ENCODE measurements around the gene PLA2G1B. TPM values are rescaled to one million over a fixed set of nuclear protein-coding genes. Genes with fewer than 3 reads are reported as not detected.

The PLA2G1B gene
- total RNA-seq, 2 experiments from 2014 or later, result 0.99 TPM; not detected in 1

DNA sequence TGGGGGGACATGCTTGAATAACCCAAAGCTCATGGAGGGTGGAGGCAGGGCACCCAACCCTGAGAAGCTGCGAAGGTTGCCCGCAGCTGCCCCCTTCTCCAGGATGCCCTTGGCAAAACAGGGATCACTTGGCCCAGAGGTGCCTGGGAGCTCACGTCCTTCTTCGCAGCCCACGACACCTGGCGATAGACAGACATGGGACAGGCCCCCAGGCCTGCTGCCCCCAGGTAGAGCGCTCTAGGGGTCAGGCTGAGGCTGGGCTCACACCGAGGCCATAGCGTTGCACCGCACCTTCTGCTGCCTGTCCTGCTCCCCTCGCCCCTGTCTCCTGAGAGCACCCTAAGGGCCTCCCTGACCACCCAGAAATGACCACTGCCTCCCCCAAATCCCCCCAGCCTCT is 20.2 kb upstream of the PLA2G1B start:
- intact Hi-C loops (cut with micrococcal nuclease), result no loop called here
- H3K27ac Mint-ChIP-seq, result no peak overlapping the region
- H3K9me3 Mint-ChIP-seq, result no peaks in the 10 kb centered on the region
- POLR2A ChIA-PET, result no interaction called here
- TF ChIP-seq, protein P1, sequence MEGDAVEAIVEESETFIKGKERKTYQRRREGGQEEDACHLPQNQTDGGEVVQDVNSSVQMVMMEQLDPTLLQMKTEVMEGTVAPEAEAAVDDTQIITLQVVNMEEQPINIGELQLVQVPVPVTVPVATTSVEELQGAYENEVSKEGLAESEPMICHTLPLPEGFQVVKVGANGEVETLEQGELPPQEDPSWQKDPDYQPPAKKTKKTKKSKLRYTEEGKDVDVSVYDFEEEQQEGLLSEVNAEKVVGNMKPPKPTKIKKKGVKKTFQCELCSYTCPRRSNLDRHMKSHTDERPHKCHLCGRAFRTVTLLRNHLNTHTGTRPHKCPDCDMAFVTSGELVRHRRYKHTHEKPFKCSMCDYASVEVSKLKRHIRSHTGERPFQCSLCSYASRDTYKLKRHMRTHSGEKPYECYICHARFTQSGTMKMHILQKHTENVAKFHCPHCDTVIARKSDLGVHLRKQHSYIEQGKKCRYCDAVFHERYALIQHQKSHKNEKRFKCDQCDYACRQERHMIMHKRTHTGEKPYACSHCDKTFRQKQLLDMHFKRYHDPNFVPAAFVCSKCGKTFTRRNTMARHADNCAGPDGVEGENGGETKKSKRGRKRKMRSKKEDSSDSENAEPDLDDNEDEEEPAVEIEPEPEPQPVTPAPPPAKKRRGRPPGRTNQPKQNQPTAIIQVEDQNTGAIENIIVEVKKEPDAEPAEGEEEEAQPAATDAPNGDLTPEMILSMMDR (IDR thresholded peaks at IDR 0.05), result no peak
- DNase-seq, result no peak
- no peaks in the 10 kb centered on the region for H3K36me3 Mint-ChIP-seq (ENCODE audit: low read depth)
- no peaks in the 10 kb centered on the region for H3K4me1 Mint-ChIP-seq (ENCODE audit: low read depth)
- CTCF ChIA-PET, result interaction anchor here (0.7 kb wide), 1 partner anchor 27 kb away, joined by 5 read pairs; no protein-coding TSS in a partner anchor
- ATAC-seq, result no peak
- no peaks in the 10 kb centered on the region for H3K27me3 Mint-ChIP-seq
- no peak overlapping the region for H3K4me3 Mint-ChIP-seq

DNA sequence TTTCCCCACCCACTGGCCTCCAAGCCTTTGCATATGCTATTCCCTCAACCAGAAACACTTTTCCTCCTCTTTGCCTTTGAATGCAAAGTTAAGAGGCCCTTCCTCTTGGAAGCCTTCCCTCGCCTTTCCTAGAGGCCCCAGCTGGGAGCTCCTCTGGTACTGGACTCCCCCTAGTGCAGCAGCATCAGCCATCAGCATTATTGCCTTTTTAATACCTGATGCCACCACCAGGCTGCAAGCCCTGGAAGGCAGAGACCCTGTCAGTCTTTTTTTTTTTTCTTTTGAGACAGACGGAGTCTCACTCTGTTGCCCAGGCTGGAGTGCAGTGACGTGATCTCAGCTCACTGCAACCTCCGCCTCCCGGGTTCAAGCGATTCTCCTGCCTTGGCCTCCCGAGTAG is 19.1 kb upstream of the PLA2G1B start:
- no peaks in the 10 kb centered on the region for H3K9me3 Mint-ChIP-seq
- no peak for DNase-seq
- no peaks in the 10 kb centered on the region for H3K36me3 Mint-ChIP-seq (ENCODE audit: low read depth)
- ChIA-PET CTCF (interaction anchor here (0.6 kb wide), 1 partner anchor 32 kb away, joined by 3 read pairs; no protein-coding TSS in a partner anchor), POLR2A (no interaction called here)
- intact Hi-C loops (cut with micrococcal nuclease), result no loop called here
- ATAC-seq, result no peak
- H3K27ac Mint-ChIP-seq, result no peak overlapping the region
- TF ChIP-seq, protein P1 (IDR thresholded peaks at IDR 0.05), result no peak
- no peaks in the 10 kb centered on the region for H3K4me1 Mint-ChIP-seq (ENCODE audit: low read depth)
- H3K4me3 Mint-ChIP-seq, result no peak overlapping the region
- H3K27me3 Mint-ChIP-seq, result no peaks in the 10 kb centered on the region

DNA sequence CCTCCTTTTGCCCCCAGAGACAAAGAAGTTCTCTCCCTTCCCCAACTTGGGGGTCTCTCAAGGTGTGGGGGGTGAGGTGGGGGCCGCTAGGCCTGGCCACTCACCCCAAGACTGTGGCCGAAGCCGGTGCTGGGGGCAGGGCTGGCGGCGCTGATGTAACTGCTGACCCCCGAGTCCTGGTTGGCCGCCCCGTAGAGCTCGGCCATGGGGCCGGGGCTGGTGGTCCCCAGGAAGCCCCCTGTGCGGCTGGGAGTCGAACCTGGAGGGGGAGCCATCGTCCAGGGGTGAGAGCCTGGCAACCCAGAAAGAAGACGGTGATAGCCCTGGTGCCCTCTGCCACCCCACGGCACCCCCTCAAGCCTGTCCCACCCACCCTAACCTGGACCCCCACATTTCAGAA is 18.5 kb upstream of the PLA2G1B start:
- CTCF ChIA-PET, result no interaction called here
- TF ChIP-seq, protein P1 (IDR thresholded peaks at IDR 0.05), result no peak
- Mint-ChIP-seq H3K4me1 (ENCODE audit: low read depth) (no peaks in the 10 kb centered on the region), H3K4me3 (no peak overlapping the region), H3K36me3 (ENCODE audit: low read depth) (no peaks in the 10 kb centered on the region), H3K27me3 (no peaks in the 10 kb centered on the region), H3K9me3 (no peaks in the 10 kb centered on the region), H3K27ac (no peak overlapping the region)
- DNase-seq, result no peak
- no peak for ATAC-seq
- POLR2A ChIA-PET, result no interaction called here
- intact Hi-C loops (cut with micrococcal nuclease), result no loop called here

DNA sequence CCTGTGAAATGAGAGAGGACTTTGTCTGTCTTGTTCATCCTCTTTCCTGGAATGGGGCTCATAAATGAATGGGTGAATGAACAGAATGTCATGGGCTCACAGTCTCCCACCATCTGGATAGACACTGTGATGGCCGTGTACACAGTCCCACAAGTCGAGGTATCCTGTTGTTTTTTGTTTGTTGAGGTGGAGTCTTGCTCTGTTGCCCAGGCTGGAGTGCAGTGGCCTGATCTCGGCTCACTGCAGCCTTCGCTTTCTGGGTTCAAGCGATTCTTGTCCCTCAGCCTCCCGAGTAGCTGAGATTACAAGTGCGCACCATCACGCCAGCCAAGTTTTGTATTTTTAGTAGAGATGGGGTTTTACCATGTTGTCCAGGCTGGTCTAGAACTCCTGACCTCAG is 16.1 kb upstream of the PLA2G1B start:
- ChIA-PET POLR2A (no interaction called here), CTCF (no interaction called here)
- TF ChIP-seq, protein P1 (IDR thresholded peaks at IDR 0.05), result no peak
- intact Hi-C loops (cut with micrococcal nuclease), result no loop called here
- Mint-ChIP-seq H3K4me1 (ENCODE audit: low read depth) (no peaks in the 10 kb centered on the region), H3K9me3 (peaks cover under 1% of the 10 kb centered on the region), H3K36me3 (ENCODE audit: low read depth) (no peaks in the 10 kb centered on the region), H3K27me3 (peaks cover 2% of the 10 kb centered on the region), H3K4me3 (no peak overlapping the region), H3K27ac (no peak overlapping the region)
- ATAC-seq (no peak), DNase-seq (no peak)

DNA sequence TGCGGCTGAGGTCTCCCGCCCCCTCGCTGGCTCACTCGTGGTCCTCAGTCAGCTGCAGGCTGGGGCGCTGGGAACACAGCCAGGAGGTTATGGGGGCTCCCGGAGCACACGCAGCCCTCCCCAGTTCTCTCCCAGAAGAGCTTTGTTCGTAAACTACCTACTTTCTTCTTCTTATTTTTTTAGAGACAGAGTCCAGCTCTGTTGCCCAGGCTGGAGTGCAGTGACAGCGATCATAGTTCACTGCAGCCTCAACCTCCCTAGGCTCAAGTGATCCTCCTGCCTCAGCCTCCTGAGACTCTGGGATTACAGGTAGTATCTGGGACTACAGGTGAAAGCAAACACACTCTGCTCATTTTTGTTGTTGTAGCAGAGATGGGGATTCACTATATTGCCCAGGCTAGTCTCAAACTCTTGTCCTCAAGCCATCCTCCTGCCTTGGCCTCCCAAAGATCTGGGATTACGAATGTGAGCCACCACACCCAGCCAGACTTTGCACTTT is 15.5 kb upstream of the PLA2G1B start:
- Mint-ChIP-seq H3K27me3 (peaks cover 2% of the 10 kb centered on the region), H3K36me3 (ENCODE audit: low read depth) (no peaks in the 10 kb centered on the region), H3K9me3 (peaks cover 3% of the 10 kb centered on the region), H3K27ac (no peak overlapping the region), H3K4me3 (no peak overlapping the region), H3K4me1 (ENCODE audit: low read depth) (no peaks in the 10 kb centered on the region)
- CTCF ChIA-PET, result no interaction called here
- DNase-seq, result no peak
- intact Hi-C loops (cut with micrococcal nuclease), result no loop called here
- TF ChIP-seq, protein P1 (IDR thresholded peaks at IDR 0.05), result no peak
- POLR2A ChIA-PET, result no interaction called here
- ATAC-seq, result no peak
